Ovary (tissue), 9 donors: ENCODE measurements around the gene VASN. TPM values are rescaled to one million over a fixed set of nuclear protein-coding genes. Genes with fewer than 3 reads are reported as not detected.
"Not testable (repeated sequence)": the region's sequence is repeated elsewhere in the genome, so short reads cannot be mapped to it uniquely, and the experiment has no call there.

ENCODE experiments used
- DNase-seq, 5 donors: peaks; one replicate each; pipeline ENCODE4 v3.0.0-alpha.2; 2019 to 2020
- H3K27ac ChIP-seq, 2 donors: fragments of 200-600 bp; one replicate each; pipeline versions ENCODE4 v1.5.1 to v1.8.0; 2019 to 2022
- H3K27me3 ChIP-seq: fragments of 200-600 bp; one replicate; pipeline ENCODE4 v1.8.0; 2022
- H3K36me3 ChIP-seq: fragments of 200-600 bp; sonication (generic); one replicate; pipeline ENCODE4 v1.5.1; 2019
- H3K4me1 ChIP-seq: one replicate; pipeline ENCODE4 v1.8.1; 2013; ENCODE audit warnings: mild to moderate bottlenecking, moderate library complexity; ENCODE audit not compliant: insufficient read depth
- H3K4me3 ChIP-seq: fragments of 200-600 bp; sonication (generic); one replicate; pipeline ENCODE4 v1.5.1; 2017
- H3K9me3 ChIP-seq, 2 donors: fragments of 200-600 bp in 1 of 2; sonication (generic) in 1 of 2; one replicate each; pipeline versions ENCODE4 v1.5.1 to v1.8.1; 2013 to 2019; ENCODE audit warnings: mild to moderate bottlenecking in 1 of 2, moderate library complexity in 1 of 2
- EP300 ChIP-seq: sonication (generic); formaldehyde crosslinking; IDR thresholded peaks from one replicate; pipeline ENCODE4 v1.6.1; 2017; ENCODE audit warnings: antibody characterized with exemption
- POLR2A ChIP-seq: fragments of 450-650 bp; IDR thresholded peaks from one replicate; pipeline ENCODE4 v1.6.1; 2017; ENCODE audit warnings: antibody characterized with exemption, mild to moderate bottlenecking, moderate library complexity
- WGBS, 3 donors: extraction: QIAGEN DNeasy Blood & Tissue Kit in 1 of 3; methylation state at CpG; one replicate each; pipeline versions ENCODE4 v1.1.5 to v1.1.7; 2013 to 2017; 5-methylcytosine and 5-hydroxymethylcytosine counted together
- intact Hi-C, 4 donors: fragments of 100-400 bp; cut with DNase I; formaldehyde crosslinking; loops; one replicate each; pipeline versions ENCODE4 v1.11.0 to v1.15.1; 2022 to 2023
- polyA plus RNA-seq, 2 donors: library from polyadenylated mRNA; stranded (reverse); fragments of 200-250 nt in 1 of 2; fragments of 350-450 nt in 1 of 2; fragmentation: Illumina TruSeq in 1 of 2; extraction: RNeasy Lipid Tissue Mini Kit (QIAGEN cat#74804) in 1 of 2; gene quantifications; one replicate each; pipeline ENCODE4 v1.2.3, GENCODE V29; 2013 to 2014
- total RNA-seq, 7 donors: library from RNA; depleted of rRNA in 2 of 7; stranded (reverse); fragments of >200 nt in 2 of 7; fragmentation: NEBNext Ultra II Directional in 3 of 7; extraction: Animal tissue kit (Norgen Biotek cat#: 25700) in 3 of 7; gene quantifications; one replicate each; pipeline versions ENCODE4 v1.1.0 to v1.2.4, GENCODE V29; 2016 to 2023
- TF ChIP-seq, protein P1 (sequence below), 3 donors: fragments of 450-650 bp in 2 of 3; fragments of 200-600 bp in 1 of 3; IDR thresholded peaks; one replicate each; pipeline versions ENCODE4 v1.5.1 to v1.8.0; 2016 to 2022; ENCODE audit warnings: antibody characterized with exemption in 3 of 3, mild to moderate bottlenecking in 1 of 3
- donor health status: DM: no; HTN: no; CAD: no; lungs with moderate emphysema.
- donor health status: DM: no; HTN: no; CAD: no.
- donor health status: Bipolar disorder and iron deficiency.
- donor health status: DM: yes; HTN: yes; CAD: no.
- donor health status: DM: no; HTN: no; CAD: no.
- donor health status: DM: yes; HTN: yes; CAD: no.

Gene VASN
- total and polyA plus RNA-seq, 9 donors: 2.4 to 49.5 (median 43.5) TPM

DNA sequence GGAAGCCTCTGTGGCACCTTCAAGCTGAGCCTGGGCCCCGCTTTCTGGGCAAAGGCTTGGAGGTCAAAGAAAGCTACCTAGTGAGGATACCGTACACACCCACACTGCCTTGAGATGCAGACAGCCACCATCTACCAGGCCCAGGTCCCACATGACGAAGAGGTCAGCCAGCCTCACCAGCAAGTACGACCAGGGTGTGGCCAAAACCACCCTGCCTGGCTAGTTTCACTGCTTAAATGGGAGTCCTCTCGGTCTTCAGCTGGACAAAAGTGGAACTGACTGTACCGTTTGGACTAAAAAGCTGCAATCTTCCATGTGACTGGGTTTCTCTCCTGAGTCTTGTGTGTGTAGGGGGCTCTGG is 21.6 kb downstream of the VASN start:
- no peaks in the 10 kb centered on the region for H3K9me3 ChIP-seq
- H3K36me3 ChIP-seq: no peaks in the 10 kb centered on the region
- peaks cover 12% of the 10 kb centered on the region for H3K4me1 ChIP-seq
- TF ChIP-seq, protein P1, sequence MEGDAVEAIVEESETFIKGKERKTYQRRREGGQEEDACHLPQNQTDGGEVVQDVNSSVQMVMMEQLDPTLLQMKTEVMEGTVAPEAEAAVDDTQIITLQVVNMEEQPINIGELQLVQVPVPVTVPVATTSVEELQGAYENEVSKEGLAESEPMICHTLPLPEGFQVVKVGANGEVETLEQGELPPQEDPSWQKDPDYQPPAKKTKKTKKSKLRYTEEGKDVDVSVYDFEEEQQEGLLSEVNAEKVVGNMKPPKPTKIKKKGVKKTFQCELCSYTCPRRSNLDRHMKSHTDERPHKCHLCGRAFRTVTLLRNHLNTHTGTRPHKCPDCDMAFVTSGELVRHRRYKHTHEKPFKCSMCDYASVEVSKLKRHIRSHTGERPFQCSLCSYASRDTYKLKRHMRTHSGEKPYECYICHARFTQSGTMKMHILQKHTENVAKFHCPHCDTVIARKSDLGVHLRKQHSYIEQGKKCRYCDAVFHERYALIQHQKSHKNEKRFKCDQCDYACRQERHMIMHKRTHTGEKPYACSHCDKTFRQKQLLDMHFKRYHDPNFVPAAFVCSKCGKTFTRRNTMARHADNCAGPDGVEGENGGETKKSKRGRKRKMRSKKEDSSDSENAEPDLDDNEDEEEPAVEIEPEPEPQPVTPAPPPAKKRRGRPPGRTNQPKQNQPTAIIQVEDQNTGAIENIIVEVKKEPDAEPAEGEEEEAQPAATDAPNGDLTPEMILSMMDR (IDR thresholded peaks at IDR 0.05): no peak
- 38 to 47% (median 42%) methylated on average over 3 to 6 of the region's 6 CpGs for WGBS, 3 donors
- peak overlapping the region; percentile 23 to 62 for H3K27ac ChIP-seq
- no peak for DNase-seq
- no peak overlapping the region for H3K4me3 ChIP-seq
- H3K27me3 ChIP-seq: no peaks in the 10 kb centered on the region
- intact Hi-C loops: loop anchor here in 1 of 4 donors (5.0 kb wide), 1 partner anchor 181 kb away; no protein-coding TSS in a partner anchor

DNA sequence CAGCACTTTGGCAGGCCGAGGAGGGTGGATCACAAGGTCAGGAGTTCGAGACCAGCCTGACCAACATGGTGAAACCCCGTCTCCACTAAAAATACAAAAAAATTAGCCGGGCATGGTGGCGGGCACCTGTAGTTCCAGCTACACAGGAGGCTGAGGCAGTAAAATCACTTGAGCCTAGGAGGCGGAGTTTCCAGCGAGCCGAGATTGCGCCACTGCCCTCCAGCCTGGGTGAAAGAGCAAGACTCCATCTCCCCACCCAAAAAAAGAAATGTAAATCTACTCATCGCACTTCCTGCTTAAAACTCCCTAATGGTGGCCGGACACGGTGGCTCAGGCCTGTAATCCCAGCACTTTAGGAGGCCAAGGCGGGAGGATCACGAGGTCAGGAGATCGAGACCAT is 22.2 kb downstream of the VASN start:
- peaks cover 12% of the 10 kb centered on the region for H3K4me1 ChIP-seq
- H3K27ac ChIP-seq, H3K27me3 ChIP-seq, H3K4me3 ChIP-seq, H3K9me3 ChIP-seq, DNase-seq, H3K36me3 ChIP-seq: not testable (repeated sequence)
- intact Hi-C loops: loop anchor here in 1 of 4 donors (5.0 kb wide), 1 partner anchor 182 kb away; no protein-coding TSS in a partner anchor
- WGBS, 3 donors: 94 to 96% (median 95%) methylated on average over 15 of the region's 15 CpGs

DNA sequence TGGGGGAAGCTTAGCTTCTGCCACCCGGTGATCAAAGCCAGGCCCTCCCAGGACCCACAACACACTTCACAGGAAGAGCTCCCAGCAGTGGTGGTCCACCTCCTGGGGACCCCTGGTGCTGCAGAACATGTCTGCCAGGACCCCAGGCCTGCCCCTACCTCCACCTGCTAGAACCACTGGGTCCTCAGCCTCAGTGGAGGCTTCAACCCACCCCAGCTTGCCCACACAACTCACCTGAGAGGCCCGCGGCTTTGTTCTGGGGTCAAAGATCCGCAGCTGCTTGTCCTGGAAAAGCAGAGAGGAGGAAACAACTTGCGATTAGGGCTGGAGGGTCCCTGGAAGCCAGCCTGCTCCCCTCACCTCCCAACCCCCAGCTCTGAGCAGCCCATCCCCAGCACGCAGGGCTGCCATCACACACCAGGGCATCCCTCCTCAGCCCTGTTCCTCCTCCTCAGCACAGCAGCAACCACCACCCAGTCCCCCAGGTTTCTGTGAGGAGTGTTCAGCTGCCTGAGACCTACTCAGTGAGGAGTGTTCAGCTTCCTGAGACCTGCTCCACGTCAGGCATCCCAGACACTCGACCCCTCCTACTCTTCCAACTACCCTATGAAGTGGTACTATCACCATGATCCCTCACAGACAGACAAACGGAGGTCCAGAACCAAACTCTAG is 23.5 kb downstream of the VASN start:
- H3K36me3 ChIP-seq: no peaks in the 10 kb centered on the region
- DNase-seq: peak in 1 of 5 donors; percentile 14
- TF ChIP-seq EP300: no peak
- no peak for TF ChIP-seq POLR2A
- TF ChIP-seq, protein P1 (IDR thresholded peaks at IDR 0.05): no peak
- 74 to 78% (median 76%) methylated on average over 9 of the region's 9 CpGs for WGBS, 3 donors
- peaks cover 9% of the 10 kb centered on the region for H3K4me1 ChIP-seq
- no peak overlapping the region for H3K4me3 ChIP-seq
- H3K27me3 ChIP-seq: no peaks in the 10 kb centered on the region
- intact Hi-C loops: no loop called here
- no peaks in the 10 kb centered on the region for H3K9me3 ChIP-seq
- H3K27ac ChIP-seq: no peak overlapping the region

DNA sequence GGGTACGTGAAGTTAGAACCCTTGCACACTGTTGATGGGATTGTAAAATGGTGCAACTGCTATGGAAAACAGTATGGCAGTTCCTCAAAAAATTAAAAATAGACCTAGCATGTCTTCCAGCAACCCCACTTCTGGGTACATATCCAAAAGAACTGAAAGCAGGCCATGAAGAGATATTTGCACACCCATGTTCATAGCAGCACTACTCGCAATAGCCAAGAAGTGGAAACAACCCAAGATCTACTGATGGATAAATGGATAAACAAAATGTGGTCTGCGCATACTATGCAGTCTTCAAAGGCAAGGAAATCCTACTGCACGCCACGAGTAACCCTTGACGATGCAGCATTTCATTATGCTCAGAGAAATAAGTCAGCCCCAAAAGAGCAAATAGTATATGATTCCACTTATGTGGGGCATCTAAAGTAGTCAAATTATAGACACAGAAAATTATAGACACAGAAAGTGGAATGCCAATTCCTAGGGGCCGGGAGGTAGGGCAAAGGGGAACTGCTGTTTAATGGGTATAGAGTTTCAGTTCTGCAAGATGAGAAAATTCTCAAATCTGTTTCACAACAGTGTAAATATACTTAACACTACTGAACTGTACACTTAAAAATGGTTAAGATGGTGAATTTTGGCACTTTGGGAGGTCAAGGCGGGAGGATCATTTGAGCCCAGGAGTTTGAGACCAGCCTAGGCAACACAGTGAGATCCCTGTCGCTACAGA is 27.5 kb downstream of the VASN start:
- intact Hi-C loops: no loop called here
- TF ChIP-seq POLR2A (no peak), EP300 (no peak)
- TF ChIP-seq, protein P1 (IDR thresholded peaks at IDR 0.05): no peak
- Histone ChIP-seq H3K4me3 (no peak overlapping the region), H3K9me3 (no peaks in the 10 kb centered on the region), H3K27me3 (no peaks in the 10 kb centered on the region), H3K36me3 (no peaks in the 10 kb centered on the region), H3K27ac (no peak overlapping the region), H3K4me1 (no peaks in the 10 kb centered on the region)
- 91 to 95% (median 92%) methylated on average over 9 of the region's 9 CpGs for WGBS, 3 donors
- no peak for DNase-seq

DNA sequence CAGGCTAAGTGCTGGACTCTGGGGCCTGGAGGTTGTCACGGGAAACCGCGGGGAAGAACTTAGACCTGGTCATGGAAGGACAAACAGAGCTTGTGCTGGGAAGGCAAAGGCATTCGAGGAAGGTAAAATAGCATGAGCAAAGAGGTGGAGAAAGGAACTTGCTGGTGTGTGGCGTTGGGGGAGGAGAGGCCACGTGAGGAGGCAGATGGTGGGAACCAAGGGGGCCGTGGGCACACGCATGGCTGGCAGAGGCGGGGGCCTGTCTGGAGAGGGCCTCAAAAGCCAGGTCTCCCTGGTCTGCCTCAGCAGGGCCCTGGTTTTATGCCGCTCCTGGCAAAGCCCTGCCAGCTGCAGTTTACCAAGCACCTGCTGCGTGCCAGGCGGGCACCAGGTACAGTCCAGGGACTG is 29.4 kb downstream of the VASN start:
- H3K27me3 ChIP-seq: no peaks in the 10 kb centered on the region
- H3K9me3 ChIP-seq: no peaks in the 10 kb centered on the region
- WGBS, 3 donors: 92 to 95% (median 93%) methylated on average over 12 of the region's 12 CpGs
- no peak overlapping the region for H3K27ac ChIP-seq
- H3K4me1 ChIP-seq: no peaks in the 10 kb centered on the region
- H3K4me3 ChIP-seq: no peak overlapping the region
- peak in 1 of 5 donors; percentile 16 for DNase-seq
- no peaks in the 10 kb centered on the region for H3K36me3 ChIP-seq
- intact Hi-C loops: loop anchor here in 1 of 4 donors (5.0 kb wide), 2 partner anchors 114 to 194 kb away; no protein-coding TSS in a partner anchor
- TF ChIP-seq POLR2A: no peak
- TF ChIP-seq, protein P1 (IDR thresholded peaks at IDR 0.05): no peak
- no peak for TF ChIP-seq EP300
